ENCODE results near the gene ST3GAL3.

- TF ChIP-seq CTCF (IDR thresholded peaks at IDR 0.05), result peak in 1 of 4 experiments; percentile 37
- no peak for TF ChIP-seq POLR2A (IDR thresholded peaks at IDR 0.05)
- TF ChIP-seq POLR2AphosphoS5 (IDR thresholded peaks at IDR 0.05), result no peak
Observed at GRCh38 chr1:43936431-43937151, 229.3 kb downstream of the ST3GAL3 start.

Data from prostate gland (tissue), 2 donors.